Stimulated activated CD4-positive, alpha-beta T cell treated with anti-CD3 and anti-CD28 coated beads, Interleukin-2, amount 100 ng/mL, for 24 hours (primary cell): ENCODE data around the gene RARRES2.
A peak's percentile ranks its signal among the peaks of the same experiment; 100 is the strongest.

Experiments
- DNase-seq, 2 donors: peaks; one replicate each; pipeline ENCODE4 v3.0.0-alpha.2; 2020

RARRES2 gene

DNA sequence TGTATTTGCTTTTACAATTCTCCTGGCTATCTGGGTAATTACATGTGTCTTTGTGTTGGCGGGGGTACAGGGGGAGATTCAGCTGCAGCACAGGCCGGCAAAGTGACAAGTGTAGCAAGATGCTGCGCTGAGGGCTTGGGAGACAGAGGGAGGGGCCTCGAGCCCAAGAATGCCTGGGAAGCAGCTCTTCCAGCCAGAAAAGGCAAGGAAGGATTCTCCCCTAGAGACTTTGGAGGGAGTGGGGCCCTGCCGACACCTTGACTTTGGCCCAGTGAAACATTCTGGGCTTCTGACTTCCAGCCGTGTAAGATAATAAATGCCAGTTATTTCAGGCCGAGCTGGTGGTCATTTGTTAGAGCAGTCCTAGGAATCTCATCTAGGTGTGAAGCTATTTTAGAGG is 20.0 kb upstream of the RARRES2 start:
- DNase-seq, result no peak

DNA sequence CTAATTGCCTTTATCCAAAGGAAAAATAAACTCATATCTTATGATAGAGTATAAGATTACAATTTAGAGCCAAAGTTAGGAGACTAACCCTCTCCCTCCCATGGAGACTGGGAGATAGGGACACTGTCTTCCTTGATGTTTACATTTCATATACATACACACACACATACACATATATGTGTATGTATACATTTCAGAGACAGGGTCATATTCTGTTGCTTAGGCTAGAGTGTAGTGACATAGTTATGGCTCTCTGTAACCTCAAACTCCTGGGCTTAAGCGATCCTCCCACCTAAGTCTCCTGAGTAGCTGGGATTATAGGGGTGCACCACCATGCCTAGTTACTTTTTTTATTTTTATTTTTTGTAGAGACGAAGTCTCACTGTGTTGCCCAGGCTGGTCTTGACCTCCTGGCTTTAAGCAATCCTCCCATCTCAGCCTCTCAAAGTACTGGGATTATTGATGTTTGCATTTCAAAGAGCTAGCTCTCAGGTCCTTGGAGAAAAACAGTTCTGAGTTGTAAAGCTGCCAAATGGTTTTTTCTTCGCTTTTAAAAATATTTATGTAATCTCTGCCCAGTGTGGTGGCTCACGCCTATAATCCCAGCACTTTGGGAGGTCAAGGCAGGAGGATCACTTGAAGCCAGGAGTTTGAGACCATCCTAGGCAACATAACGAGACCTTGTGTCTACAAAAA is 19.1 kb upstream of the RARRES2 start:
- no peak for DNase-seq

DNA sequence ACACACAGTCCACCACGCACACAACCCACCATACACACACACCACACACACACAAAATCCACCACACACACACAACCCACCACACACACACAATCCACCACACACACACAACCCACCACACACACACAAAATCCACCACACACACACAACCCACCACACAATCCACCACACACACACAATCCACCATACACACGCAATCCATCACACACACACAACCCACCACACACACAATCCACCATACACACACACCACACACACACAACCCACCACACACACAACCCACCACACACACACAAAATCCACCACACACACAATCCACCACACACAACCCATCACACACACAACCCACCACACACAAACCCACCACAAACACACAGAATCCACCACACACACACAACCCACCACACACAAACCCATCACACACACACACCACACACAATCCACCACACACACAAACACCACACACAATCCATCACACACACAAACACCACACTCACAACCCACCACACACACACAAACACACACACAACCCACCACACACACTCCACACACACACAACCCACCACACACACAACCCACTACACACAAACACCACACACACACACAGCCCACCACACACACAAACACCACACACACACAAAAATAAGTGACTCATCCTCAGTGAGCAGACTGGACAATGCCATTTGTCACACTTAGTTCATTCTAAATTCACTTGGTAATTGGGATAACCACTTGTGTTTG is 18.4 kb upstream of the RARRES2 start:
- no peak for DNase-seq

- DNase-seq, result no peak
Measured at GRCh38 chr7:150358988-150359621, 17.7 kb upstream of the RARRES2 start.

DNA sequence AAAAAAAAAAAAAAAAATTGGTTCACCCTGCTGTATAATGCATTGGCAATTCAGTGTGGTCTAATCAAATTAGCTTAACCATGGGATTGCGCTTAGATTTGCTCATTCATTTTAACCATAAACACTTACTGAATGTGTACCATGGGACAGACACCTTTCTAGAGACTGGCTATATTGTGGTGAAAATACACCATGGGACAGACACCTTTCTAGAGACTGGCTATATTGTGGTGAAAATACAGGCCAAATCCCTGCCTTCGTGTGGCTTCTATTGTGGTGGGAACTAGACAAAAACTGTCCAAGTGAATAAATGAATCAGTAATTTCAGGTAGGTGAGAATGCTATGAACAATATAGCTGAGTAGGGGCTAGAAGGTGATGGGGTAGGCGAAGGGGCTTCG is 17.0 kb upstream of the RARRES2 start:
- DNase-seq, result no peak

- no peak for DNase-seq
Measured at GRCh38 chr7:150357771-150358427, 16.5 kb upstream of the RARRES2 start.

- DNase-seq, result peak; percentile 59 to 70
Measured at GRCh38 chr7:150357270-150357669, 15.8 kb upstream of the RARRES2 start.

GRCh38 chr7:150356265-150356897 is 15.0 kb upstream of the RARRES2 start:
- DNase-seq, result no peak

DNA sequence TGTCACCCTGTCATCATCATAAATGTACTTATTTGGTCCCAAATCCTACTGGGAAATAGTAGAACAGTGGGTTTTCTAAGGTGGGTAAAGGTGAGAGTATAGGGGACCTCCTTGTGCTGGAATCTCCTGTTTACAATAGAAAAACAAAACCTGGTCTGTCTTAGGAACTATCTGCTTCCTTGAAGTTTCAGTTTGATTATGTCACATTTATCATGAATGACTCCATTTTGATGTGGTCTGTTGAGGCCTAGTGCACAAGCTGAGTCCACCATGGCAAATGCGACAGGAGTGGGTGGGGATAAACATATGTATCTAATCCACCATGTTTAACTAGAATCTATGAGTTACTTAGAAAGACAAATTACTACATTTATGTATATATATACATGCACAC is 14.2 kb upstream of the RARRES2 start:
- DNase-seq, result no peak

- no peak for DNase-seq
Measured at GRCh38 chr7:150351587-150352194, 10.3 kb upstream of the RARRES2 start.

DNA sequence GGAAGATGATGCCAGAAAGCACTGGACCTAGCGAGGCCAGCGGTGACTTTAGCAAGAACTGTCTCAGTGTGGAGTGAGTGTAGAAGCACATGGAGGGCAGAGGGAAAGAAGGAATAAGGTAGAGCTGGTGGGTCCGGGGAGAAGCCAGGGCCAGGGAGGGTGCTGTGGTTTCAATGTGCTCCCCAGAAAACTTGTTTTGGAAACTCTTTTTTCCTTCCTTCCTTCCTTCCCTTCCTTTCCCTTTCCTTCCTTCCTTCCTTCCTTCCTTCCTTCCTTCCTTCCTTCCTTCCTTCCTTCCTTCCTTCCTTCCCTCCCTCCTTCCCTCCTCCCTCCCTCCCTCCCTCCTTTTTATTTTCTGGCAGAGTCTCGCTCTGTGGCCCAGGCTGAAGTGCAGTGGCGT is 5.5 kb upstream of the RARRES2 start:
- no peak for DNase-seq

- no peak for DNase-seq
Measured at GRCh38 chr7:150345012-150345411, 3.6 kb upstream of the RARRES2 start.

GRCh38 chr7:150344299-150344698 is 2.9 kb upstream of the RARRES2 start:
- no peak for DNase-seq

DNA sequence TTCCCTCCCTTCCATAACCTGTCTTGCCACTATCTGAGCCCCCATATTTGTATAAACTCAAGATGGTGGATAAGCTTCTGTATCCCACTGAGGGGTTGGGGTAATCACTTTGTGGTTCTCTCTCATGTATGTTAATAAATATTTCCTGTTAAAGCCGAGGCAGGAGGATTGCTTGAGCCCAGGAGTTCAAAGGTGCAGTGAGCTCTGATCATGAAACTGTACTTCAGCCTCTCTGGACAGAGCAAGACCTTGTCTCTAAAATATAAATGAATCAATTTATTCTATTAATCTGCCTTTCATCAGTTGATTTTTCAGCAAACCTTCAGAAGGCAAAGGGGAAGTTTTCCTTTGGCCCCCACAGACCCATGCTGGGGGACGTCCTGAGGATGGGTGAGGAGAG is 1.8 kb upstream of the RARRES2 start:
- DNase-seq, result no peak

- DNase-seq, result no peak
Measured at GRCh38 chr7:150342121-150342408, 636 bp upstream of the RARRES2 start.

- DNase-seq, result no peak
Measured at GRCh38 chr7:150340875-150341262, 560 bp downstream of the RARRES2 start.

DNA sequence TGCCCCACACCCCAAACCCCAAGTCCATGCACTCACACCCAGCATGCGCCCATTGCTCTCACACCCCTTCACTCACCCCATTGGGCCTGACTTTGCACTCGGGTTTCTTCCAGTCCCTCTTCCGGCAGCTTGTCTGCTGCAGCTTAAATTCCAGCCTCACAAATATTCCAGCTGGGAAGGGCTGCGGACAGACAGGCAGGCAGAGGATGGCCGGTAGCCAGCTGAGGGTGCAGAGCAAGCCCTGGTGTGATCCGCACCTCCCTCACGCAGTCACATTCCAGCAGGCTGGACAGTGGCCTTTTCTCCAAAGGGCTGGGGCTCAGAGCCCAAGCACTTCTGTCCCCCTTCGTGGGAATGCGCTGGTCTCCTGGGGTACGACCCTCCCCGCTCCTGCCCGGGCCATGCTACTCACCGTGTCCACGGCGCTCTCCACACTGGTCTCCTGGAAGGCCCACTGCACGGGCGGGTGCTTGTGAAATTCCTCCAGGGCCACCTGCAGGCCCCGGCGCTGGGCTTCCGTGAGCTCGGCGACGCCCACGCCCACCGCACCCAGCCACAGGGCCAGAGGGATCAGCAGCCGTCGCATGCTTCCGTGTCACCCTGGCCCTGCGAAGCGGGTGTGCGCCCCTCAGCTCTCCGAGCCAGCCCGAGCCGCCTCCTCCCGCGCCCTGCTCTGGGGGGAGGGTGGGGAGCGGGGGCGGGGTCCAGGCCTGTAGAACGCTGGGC is 1.2 kb downstream of the RARRES2 start:
- peak in 1 of 2 donors; percentile 21 for DNase-seq

DNA sequence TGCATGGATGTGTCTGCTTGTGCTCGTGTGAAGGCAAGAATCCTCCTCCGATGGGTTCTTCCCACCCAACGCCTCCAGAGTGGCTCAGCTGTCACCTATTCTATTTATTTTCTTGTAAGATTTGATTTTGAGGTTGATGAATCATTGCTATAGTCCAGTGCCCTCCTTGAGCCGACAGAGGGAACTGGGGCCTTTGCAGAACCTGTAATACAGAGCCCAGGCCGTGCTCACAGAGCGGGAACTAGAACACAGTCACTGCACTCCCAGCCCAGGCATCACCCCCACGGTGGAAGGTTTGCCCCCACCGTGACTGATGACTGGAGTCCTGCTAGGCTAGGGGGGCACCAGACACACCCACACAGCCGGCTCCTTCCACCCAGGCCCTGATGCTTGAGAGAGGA is 2.0 kb downstream of the RARRES2 start:
- no peak for DNase-seq

DNA sequence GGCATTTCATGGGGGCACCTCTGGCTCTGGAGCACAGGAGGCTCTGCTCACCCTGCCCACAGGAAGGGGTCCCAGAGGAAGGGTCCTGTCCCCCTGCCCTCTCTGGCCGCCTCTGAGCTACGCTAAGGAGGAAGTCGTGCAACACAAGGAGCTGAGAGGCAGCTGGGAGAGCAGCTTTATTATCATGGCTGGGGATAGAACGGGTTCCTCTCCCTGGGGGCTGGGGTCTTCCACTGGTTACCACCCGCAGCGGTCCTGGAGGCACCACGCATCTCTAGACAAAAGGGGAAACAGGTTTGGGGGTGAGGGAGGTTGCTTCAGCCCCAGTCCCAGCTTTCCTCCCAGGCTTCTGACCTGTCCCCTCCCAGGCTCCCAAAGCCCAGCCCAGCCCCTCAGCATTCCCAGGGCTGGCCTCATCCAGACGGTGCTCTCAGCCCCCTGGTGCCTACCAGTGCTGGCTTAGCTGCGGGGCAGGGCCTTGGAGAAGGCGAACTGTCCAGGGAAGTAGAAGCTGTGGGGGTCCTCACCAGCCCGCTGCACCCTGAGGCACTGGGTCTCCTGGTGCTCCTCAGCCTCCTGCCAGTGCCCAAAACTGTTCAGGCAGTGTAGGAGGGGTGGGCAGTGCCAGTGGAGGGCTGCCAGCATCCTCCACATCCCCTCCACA is 3.1 kb downstream of the RARRES2 start:
- no peak for DNase-seq

GRCh38 chr7:150337659-150338081 is 3.8 kb downstream of the RARRES2 start:
- DNase-seq, result no peak

GRCh38 chr7:150337179-150337578 is 4.2 kb downstream of the RARRES2 start:
- DNase-seq, result no peak

DNA sequence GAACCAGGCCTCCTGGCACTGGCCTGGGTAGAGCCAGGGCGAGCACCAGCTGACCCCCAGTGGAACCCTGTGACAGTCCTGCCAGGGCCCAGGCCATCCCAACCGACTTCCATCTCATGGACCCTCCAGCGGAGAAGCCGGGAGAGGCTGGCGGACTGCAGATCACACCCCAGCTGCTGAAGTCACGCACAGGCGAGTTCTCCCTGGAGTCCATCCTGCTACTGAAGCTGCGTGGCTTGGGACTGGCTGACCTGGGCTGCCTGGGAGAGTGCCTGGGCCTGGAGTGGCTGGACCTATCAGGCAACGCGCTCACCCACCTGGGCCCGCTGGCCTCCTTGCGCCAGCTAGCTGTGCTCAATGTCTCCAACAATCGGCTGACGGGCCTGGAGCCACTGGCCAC is 4.7 kb downstream of the RARRES2 start:
- DNase-seq, result no peak
